Neural progenitor cell (in vitro differentiated cells): ENCODE measurements around the gene TMEFF2.

ENCODE experiments used
- EZH2 ChIP-seq: fragments of 200-600 bp; sonication (generic); IDR thresholded peaks from 2 replicates; pipeline ENCODE4 v1.6.1; 2017; ENCODE audit warnings: antibody characterized with exemption, mild to moderate bottlenecking, moderate library complexity
- EZH2phosphoT487 ChIP-seq: fragments of 200-600 bp; sonication (generic); IDR thresholded peaks from 2 replicates; pipeline ENCODE4 v1.6.1; 2017; ENCODE audit warnings: antibody characterized with exemption
- TF ChIP-seq, protein P1 (sequence below): fragments of 200-600 bp; sonication (generic); IDR thresholded peaks from 2 replicates; pipeline ENCODE4 v1.5.1; 2017; ENCODE audit warnings: antibody characterized with exemption, mild to moderate bottlenecking

- TF ChIP-seq EZH2: no peak
- TF ChIP-seq, protein P1, sequence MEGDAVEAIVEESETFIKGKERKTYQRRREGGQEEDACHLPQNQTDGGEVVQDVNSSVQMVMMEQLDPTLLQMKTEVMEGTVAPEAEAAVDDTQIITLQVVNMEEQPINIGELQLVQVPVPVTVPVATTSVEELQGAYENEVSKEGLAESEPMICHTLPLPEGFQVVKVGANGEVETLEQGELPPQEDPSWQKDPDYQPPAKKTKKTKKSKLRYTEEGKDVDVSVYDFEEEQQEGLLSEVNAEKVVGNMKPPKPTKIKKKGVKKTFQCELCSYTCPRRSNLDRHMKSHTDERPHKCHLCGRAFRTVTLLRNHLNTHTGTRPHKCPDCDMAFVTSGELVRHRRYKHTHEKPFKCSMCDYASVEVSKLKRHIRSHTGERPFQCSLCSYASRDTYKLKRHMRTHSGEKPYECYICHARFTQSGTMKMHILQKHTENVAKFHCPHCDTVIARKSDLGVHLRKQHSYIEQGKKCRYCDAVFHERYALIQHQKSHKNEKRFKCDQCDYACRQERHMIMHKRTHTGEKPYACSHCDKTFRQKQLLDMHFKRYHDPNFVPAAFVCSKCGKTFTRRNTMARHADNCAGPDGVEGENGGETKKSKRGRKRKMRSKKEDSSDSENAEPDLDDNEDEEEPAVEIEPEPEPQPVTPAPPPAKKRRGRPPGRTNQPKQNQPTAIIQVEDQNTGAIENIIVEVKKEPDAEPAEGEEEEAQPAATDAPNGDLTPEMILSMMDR: no peak
- TF ChIP-seq EZH2phosphoT487: no peak
Observed at GRCh38 chr2:191917967-191918651, 276.6 kb downstream of the TMEFF2 start.
